Measurements from ENCODE around the gene RFX8.

- TF ChIP-seq CTCF (IDR thresholded peaks at IDR 0.05) (no peak), ZFX (IDR thresholded peaks at IDR 0.05; ENCODE audit: borderline replicate concordance) (no peak)
Observed at GRCh38 chr2:101430156-101430555, 44.8 kb downstream of the RFX8 start.
